ENCODE data around the gene CUBN. TPM values are rescaled to one million over a fixed set of nuclear protein-coding genes. Genes with fewer than 3 reads are reported as not detected.

The CUBN gene
- total RNA-seq, 3 donors from 2014 or later, result 0.31 to 1.9 (median 0.38) TPM

DNA sequence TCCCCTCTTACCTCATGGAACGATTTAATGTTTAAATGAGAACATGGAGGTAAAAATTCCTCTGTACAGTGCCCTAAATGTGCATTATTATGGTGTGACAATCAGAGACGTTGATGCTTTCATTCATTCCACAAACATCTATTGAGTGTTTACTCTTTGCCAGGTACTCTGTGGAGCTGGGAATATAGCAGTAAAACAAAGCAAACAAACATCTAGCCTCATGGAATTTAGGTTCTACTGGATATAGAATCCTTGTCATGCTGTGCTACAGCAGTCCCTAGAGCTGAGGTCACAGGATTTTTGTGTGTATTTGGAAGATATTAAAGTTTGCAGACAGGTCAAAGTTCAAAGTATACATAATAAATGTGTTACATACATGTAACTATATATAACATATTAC is 140.7 kb downstream of the CUBN start:
- TF ChIP-seq, protein P1, sequence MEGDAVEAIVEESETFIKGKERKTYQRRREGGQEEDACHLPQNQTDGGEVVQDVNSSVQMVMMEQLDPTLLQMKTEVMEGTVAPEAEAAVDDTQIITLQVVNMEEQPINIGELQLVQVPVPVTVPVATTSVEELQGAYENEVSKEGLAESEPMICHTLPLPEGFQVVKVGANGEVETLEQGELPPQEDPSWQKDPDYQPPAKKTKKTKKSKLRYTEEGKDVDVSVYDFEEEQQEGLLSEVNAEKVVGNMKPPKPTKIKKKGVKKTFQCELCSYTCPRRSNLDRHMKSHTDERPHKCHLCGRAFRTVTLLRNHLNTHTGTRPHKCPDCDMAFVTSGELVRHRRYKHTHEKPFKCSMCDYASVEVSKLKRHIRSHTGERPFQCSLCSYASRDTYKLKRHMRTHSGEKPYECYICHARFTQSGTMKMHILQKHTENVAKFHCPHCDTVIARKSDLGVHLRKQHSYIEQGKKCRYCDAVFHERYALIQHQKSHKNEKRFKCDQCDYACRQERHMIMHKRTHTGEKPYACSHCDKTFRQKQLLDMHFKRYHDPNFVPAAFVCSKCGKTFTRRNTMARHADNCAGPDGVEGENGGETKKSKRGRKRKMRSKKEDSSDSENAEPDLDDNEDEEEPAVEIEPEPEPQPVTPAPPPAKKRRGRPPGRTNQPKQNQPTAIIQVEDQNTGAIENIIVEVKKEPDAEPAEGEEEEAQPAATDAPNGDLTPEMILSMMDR (IDR thresholded peaks at IDR 0.05), result no peak
- Histone ChIP-seq H3K4me1 (ENCODE audit: low read depth) (no peaks in the 10 kb centered on the region), H3K9me3 (no peaks in the 10 kb centered on the region), H3K4me3 (no peak overlapping the region), H3K36me3 (ENCODE audit: low read depth) (no peaks in the 10 kb centered on the region)
- ATAC-seq (no peak), DNase-seq (no peak)
- intact Hi-C loops (cut with DNase I, micrococcal nuclease), result no loop called here

DNA sequence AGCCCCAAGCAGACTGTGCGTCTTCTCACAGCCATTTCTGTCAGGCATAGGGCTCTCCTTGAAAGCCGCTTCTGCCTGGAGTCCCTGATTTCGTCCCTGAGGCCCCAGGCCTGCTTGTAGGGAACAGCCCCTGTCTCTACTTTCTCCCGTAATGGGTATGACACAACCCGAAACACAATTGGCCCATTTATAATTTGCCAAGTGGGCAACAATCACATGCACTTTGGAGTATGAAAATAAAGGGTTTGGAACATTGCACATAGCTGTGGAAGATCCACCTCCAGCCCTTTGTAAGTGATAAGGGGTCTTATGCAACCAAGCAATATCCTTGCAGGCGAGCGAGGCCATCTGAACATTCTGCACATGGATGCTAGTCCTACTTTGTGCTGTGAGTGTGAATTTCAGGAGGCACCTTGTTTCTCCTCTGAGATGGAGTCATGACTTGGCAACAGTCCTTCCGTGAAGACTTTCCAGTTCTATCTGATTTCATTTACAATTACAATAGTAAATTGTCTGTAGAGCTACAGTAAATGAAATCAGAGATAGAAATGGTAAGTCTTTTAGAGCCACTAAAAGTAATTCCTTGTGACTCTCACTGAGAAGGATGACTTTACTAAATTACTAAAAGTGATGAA is 141.5 kb downstream of the CUBN start:
- TF ChIP-seq, protein P1 (IDR thresholded peaks at IDR 0.05), result no peak
- intact Hi-C loops (cut with DNase I, micrococcal nuclease), result no loop called here
- Histone ChIP-seq H3K9me3 (no peaks in the 10 kb centered on the region), H3K4me1 (ENCODE audit: low read depth) (no peaks in the 10 kb centered on the region), H3K36me3 (ENCODE audit: low read depth) (no peaks in the 10 kb centered on the region), H3K4me3 (no peak overlapping the region)
- DNase-seq (no peak), ATAC-seq (no peak)

DNA sequence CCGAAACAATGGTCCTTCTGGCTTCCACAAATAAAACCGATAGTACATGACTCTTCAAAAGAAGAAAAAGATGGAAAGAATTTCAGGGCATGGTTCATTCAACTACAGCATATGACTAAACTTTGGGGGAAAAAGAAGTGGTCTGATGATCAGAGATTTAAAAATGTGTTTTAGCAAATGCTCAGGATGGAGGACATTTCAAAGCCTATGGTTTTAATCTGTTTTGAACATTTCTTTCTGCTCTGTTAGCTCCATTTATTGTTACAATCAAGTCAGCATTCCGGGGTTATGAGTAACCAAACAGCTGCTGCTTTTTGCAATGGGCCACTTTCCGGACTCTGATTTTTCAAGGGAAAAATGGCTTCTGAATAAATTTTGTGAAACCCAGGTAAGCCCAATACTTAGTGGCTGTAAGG is 142.4 kb downstream of the CUBN start:
- H3K4me1 ChIP-seq (ENCODE audit: low read depth), result no peaks in the 10 kb centered on the region
- no peak overlapping the region for H3K4me3 ChIP-seq
- H3K9me3 ChIP-seq, result no peaks in the 10 kb centered on the region
- DNase-seq, result no peak
- TF ChIP-seq, protein P1 (IDR thresholded peaks at IDR 0.05), result no peak
- H3K36me3 ChIP-seq (ENCODE audit: low read depth), result no peaks in the 10 kb centered on the region
- ATAC-seq, result no peak
- intact Hi-C loops (cut with DNase I, micrococcal nuclease), result no loop called here

DNA sequence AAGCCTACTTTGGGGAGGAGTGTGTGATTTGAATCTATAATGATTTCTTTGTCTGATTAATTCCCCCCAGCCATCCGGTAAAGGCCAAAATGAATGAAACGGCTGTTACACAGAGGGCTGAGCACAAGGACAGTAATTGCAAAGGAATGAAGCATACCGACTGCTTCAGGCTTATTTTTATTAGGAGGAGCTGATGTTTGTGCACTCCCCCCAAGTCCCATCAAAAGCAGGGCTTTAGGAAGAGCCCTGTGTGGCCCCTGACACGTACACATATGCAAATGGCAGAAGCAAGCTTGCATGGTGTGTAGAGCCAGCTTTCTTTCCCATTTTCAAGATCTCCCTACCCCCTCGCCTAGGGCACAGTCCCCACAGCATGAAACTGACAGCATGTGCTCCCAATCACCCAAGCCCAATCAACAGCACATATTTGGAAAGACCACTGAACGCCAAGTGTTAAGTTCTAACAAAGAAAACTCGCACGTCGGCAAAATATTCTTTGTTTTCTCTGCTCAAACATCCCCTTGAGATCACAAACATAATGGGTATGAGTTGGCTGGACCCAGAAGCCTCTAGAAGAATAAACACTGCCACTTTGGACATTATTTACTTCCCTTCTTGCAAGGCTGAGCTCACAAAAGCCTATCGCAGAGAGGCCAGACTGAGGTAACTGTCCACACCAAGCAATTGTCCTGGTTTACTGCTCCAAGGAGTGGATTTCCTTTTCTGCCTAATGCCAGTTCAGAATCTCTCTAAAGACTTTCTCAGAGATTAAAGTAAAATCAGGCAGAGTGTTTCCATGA is 143.0 kb downstream of the CUBN start:
- TF ChIP-seq, protein P1 (IDR thresholded peaks at IDR 0.05), result no peak
- H3K36me3 ChIP-seq (ENCODE audit: low read depth), result no peaks in the 10 kb centered on the region
- no peaks in the 10 kb centered on the region for H3K4me1 ChIP-seq (ENCODE audit: low read depth)
- no peak overlapping the region for H3K4me3 ChIP-seq
- DNase-seq (no peak), ATAC-seq (peak; percentile 29)
- no peaks in the 10 kb centered on the region for H3K9me3 ChIP-seq
- intact Hi-C loops (cut with DNase I, micrococcal nuclease), result no loop called here

DNA sequence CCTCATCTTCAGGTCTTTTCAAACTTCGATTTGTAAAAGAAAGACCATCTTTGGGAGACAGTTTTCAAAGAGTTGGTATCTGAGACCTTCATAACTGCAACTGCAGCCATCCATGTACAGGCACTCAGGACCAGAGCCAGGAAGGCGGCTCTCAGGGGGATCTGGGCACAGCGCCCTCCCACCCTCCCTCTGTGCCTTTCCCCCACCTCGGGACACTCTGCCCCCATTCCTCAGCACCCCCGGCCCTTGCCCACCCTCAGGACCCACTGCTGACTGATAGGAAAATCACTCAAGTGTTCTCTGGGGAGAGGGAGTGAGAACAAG is 143.6 kb downstream of the CUBN start:
- TF ChIP-seq, protein P1 (IDR thresholded peaks at IDR 0.05), result no peak
- H3K9me3 ChIP-seq, result no peaks in the 10 kb centered on the region
- ATAC-seq (no peak), DNase-seq (no peak)
- no peaks in the 10 kb centered on the region for H3K36me3 ChIP-seq (ENCODE audit: low read depth)
- H3K4me1 ChIP-seq (ENCODE audit: low read depth), result no peaks in the 10 kb centered on the region
- H3K4me3 ChIP-seq, result no peak overlapping the region
- intact Hi-C loops (cut with DNase I, micrococcal nuclease), result no loop called here

All from mucosa of descending colon (tissue), 3 donors.